IPS-15b (cell line): ENCODE measurements around the gene ZNF397.
"Not testable (repeated sequence)": the region's sequence is repeated elsewhere in the genome, so short reads cannot be mapped to it uniquely, and the experiment has no call there.

Experiments
- H3K27me3 ChIP-seq: one replicate; pipeline ENCODE4 v1.6.1; 2013; ENCODE audit warnings: low read length; ENCODE audit not compliant: control insufficient read depth, insufficient read depth
- H3K36me3 ChIP-seq: one replicate; pipeline ENCODE4 v1.6.1; 2013; ENCODE audit warnings: low read length; ENCODE audit not compliant: control insufficient read depth, insufficient read depth
- H3K4me1 ChIP-seq: one replicate; pipeline ENCODE4 v1.6.1; 2013; ENCODE audit warnings: mild to moderate bottlenecking, low read length; ENCODE audit not compliant: control insufficient read depth, insufficient read depth
- H3K4me3 ChIP-seq: one replicate; pipeline ENCODE4 v1.5.1; 2013; ENCODE audit warnings: low read depth, low read length
- H3K9ac ChIP-seq: one replicate; pipeline ENCODE4 v1.6.1; 2013; ENCODE audit warnings: low read depth, mild to moderate bottlenecking, low read length
- H3K9me3 ChIP-seq: one replicate; pipeline ENCODE4 v1.6.1; 2013; ENCODE audit warnings: mild to moderate bottlenecking, low read length; ENCODE audit not compliant: control insufficient read depth, insufficient read depth

The ZNF397 gene

GRCh38 chr18:35219331-35219730, 21.5 kb upstream of the ZNF397 start:
- not testable (repeated sequence) for H3K27me3 ChIP-seq, H3K36me3 ChIP-seq, H3K4me1 ChIP-seq, H3K9me3 ChIP-seq, H3K4me3 ChIP-seq, H3K9ac ChIP-seq

- Histone ChIP-seq H3K4me3 (no peak overlapping the region), H3K9me3 (no peaks in the 10 kb centered on the region), H3K4me1 (peaks cover 2% of the 10 kb centered on the region), H3K9ac (no peak overlapping the region), H3K36me3 (no peaks in the 10 kb centered on the region), H3K27me3 (no peaks in the 10 kb centered on the region)
Observed at GRCh38 chr18:35220424-35220823, 20.4 kb upstream of the ZNF397 start.

- Histone ChIP-seq H3K36me3 (no peaks in the 10 kb centered on the region), H3K4me3 (no peak overlapping the region), H3K4me1 (no peaks in the 10 kb centered on the region), H3K27me3 (no peaks in the 10 kb centered on the region), H3K9ac (no peak overlapping the region), H3K9me3 (no peaks in the 10 kb centered on the region)
Observed at GRCh38 chr18:35223797-35224196, 17.0 kb upstream of the ZNF397 start.

- H3K27me3 ChIP-seq, result no peaks in the 10 kb centered on the region
- H3K4me3 ChIP-seq, result no peak overlapping the region
- no peaks in the 10 kb centered on the region for H3K4me1 ChIP-seq
- no peaks in the 10 kb centered on the region for H3K36me3 ChIP-seq
- H3K9me3 ChIP-seq, result no peaks in the 10 kb centered on the region
- H3K9ac ChIP-seq, result no peak overlapping the region
Observed at GRCh38 chr18:35227254-35227653, 13.6 kb upstream of the ZNF397 start.

- no peaks in the 10 kb centered on the region for H3K27me3 ChIP-seq
- H3K9ac ChIP-seq, result no peak overlapping the region
- no peaks in the 10 kb centered on the region for H3K36me3 ChIP-seq
- no peaks in the 10 kb centered on the region for H3K9me3 ChIP-seq
- H3K4me1 ChIP-seq, result no peaks in the 10 kb centered on the region
- no peak overlapping the region for H3K4me3 ChIP-seq
Observed at GRCh38 chr18:35231052-35231451, 9.8 kb upstream of the ZNF397 start.

- no peaks in the 10 kb centered on the region for H3K9me3 ChIP-seq
- H3K4me3 ChIP-seq, result no peak overlapping the region
- H3K36me3 ChIP-seq, result no peaks in the 10 kb centered on the region
- no peaks in the 10 kb centered on the region for H3K27me3 ChIP-seq
- no peak overlapping the region for H3K9ac ChIP-seq
- peaks cover 2% of the 10 kb centered on the region for H3K4me1 ChIP-seq
Observed at GRCh38 chr18:35236571-35237363, 4.1 kb upstream of the ZNF397 start.

GRCh38 chr18:35239314-35239713, 1.5 kb upstream of the ZNF397 start:
- Histone ChIP-seq H3K36me3 (peaks cover 14% of the 10 kb centered on the region), H3K4me3 (no peak overlapping the region), H3K9me3 (no peaks in the 10 kb centered on the region), H3K27me3 (no peaks in the 10 kb centered on the region), H3K4me1 (peaks cover 2% of the 10 kb centered on the region), H3K9ac (no peak overlapping the region)

GRCh38 chr18:35241448-35241804, 592 bp downstream of the ZNF397 start:
- Histone ChIP-seq H3K9ac (peak overlapping the region; percentile 96), H3K9me3 (no peaks in the 10 kb centered on the region), H3K27me3 (no peaks in the 10 kb centered on the region), H3K4me3 (peak overlapping the region; percentile 84), H3K36me3 (peaks cover 31% of the 10 kb centered on the region), H3K4me1 (peaks cover 2% of the 10 kb centered on the region)

- peaks cover 31% of the 10 kb centered on the region for H3K36me3 ChIP-seq
- peaks cover 2% of the 10 kb centered on the region for H3K4me1 ChIP-seq
- no peaks in the 10 kb centered on the region for H3K9me3 ChIP-seq
- no peaks in the 10 kb centered on the region for H3K27me3 ChIP-seq
- H3K4me3 ChIP-seq, result peak overlapping the region; percentile 84
- no peak overlapping the region for H3K9ac ChIP-seq
Observed at GRCh38 chr18:35242426-35242825, 1.6 kb downstream of the ZNF397 start.

- H3K4me1 ChIP-seq, result peaks cover 2% of the 10 kb centered on the region
- peaks cover 39% of the 10 kb centered on the region for H3K36me3 ChIP-seq
- H3K4me3 ChIP-seq, result no peak overlapping the region
- H3K9ac ChIP-seq, result no peak overlapping the region
- H3K9me3 ChIP-seq, result no peaks in the 10 kb centered on the region
- no peaks in the 10 kb centered on the region for H3K27me3 ChIP-seq
Observed at GRCh38 chr18:35244671-35245070, 3.8 kb downstream of the ZNF397 start.

GRCh38 chr18:35245719-35246317, 5.0 kb downstream of the ZNF397 start:
- no peaks in the 10 kb centered on the region for H3K4me1 ChIP-seq
- no peak overlapping the region for H3K4me3 ChIP-seq
- H3K36me3 ChIP-seq, result peaks cover 39% of the 10 kb centered on the region
- H3K9me3 ChIP-seq, result no peaks in the 10 kb centered on the region
- H3K9ac ChIP-seq, result no peak overlapping the region
- H3K27me3 ChIP-seq, result no peaks in the 10 kb centered on the region

- Histone ChIP-seq H3K36me3 (peaks cover 39% of the 10 kb centered on the region), H3K4me3 (no peak overlapping the region), H3K9me3 (no peaks in the 10 kb centered on the region)
Observed at GRCh38 chr18:35246831-35247230, 6.0 kb downstream of the ZNF397 start.

More at GRCh38 chr18:35246831-35247230, 6.0 kb downstream of the ZNF397 start:
- Histone ChIP-seq H3K27me3 (no peaks in the 10 kb centered on the region), H3K4me1 (no peaks in the 10 kb centered on the region), H3K9ac (no peak overlapping the region)
